Endothelial cell of umbilical vein (primary cell): ENCODE results near the gene PPM1D. TPM values are rescaled to one million over a fixed set of nuclear protein-coding genes. Genes with fewer than 3 reads are reported as not detected.

ENCODE experiments used
- BruUV-seq: library from RNA; stranded (reverse); fragments of 400-500 nt; replicated peaks from 2 replicates; lab custom pipeline; 2021; lab: Mats Ljungman, UMichigan
- CTCF ChIA-PET: fragments of 300-600, 350-600 bp; sonication (Branson Sonifier 250); formaldehyde crosslinking; loops from one replicate; lab custom pipeline; 2021; ENCODE audit warnings: antibody characterized with exemption, inconsistent platforms; lab: Charles Lee
- POLR2A ChIA-PET: fragments of 300-600, 350-600 bp; sonication (Branson Sonifier 250); formaldehyde crosslinking; loops from one replicate; lab custom pipeline; 2021; ENCODE audit warnings: antibody characterized with exemption, inconsistent platforms; lab: Charles Lee
- DNase-seq: peaks from one replicate; pipeline ENCODE4 v3.0.0-alpha.2; 2011; ENCODE audit warnings: low read depth, low spot score
- FAIRE-seq: peaks from 2 replicates; lab custom pipeline; 2011; peaks lifted over from hg19 to GRCh38; lab: Jason Lieb, UNC
- H2AFZ ChIP-seq: 2 replicates; pipeline ENCODE4 v1.6.0; 2012; ENCODE audit warnings: low read depth, low read length, control low read depth, inconsistent platforms
- H3K27ac ChIP-seq: 2 replicates; pipeline ENCODE4 v1.5.1; 2011; ENCODE audit warnings: low read depth, mild to moderate bottlenecking, control low read depth, low read length, moderate library complexity; ENCODE audit not compliant: insufficient read depth
- H3K27me3 ChIP-seq, 2 experiments: 2 replicates each; pipeline versions ENCODE4 v1.6.0 to v1.6.1; 2011; ENCODE audit warnings: low read length in 2 of 2, mixed read lengths in 1 of 2; ENCODE audit not compliant: control insufficient read depth in 2 of 2, insufficient read depth in 2 of 2
- H3K36me3 ChIP-seq, 2 experiments: 2 replicates in 1 of 2; 3 replicates in 1 of 2; pipeline ENCODE4 v1.5.1; 2011; ENCODE audit warnings: low read length in 2 of 2, mild to moderate bottlenecking in 1 of 2, moderate library complexity in 1 of 2; ENCODE audit not compliant: control insufficient read depth in 2 of 2, insufficient read depth in 2 of 2; ENCODE audit errors: extremely low read depth in 1 of 2
- H3K4me1 ChIP-seq: 3 replicates; pipeline ENCODE4 v1.5.1; 2011; ENCODE audit warnings: mild to moderate bottlenecking, low read length; ENCODE audit not compliant: control insufficient read depth, insufficient read depth; ENCODE audit errors: extremely low read depth
- H3K4me2 ChIP-seq: 2 replicates; pipeline ENCODE4 v1.6.1; 2011; ENCODE audit warnings: low read length, control low read depth, mixed read lengths; ENCODE audit not compliant: insufficient read depth
- H3K4me3 ChIP-seq, 3 experiments: fragments of 200-600 bp in 1 of 3; sonication (generic), shearing (Covaris generic) in 1 of 3; replicated peaks in 1 of 3; 2 replicates each; pipeline ENCODE4 v1.5.1; 2011 to 2016; ENCODE audit warnings: control low read depth in 3 of 3, low read length in 3 of 3, mild to moderate bottlenecking in 2 of 3, inconsistent platforms in 1 of 3, low read depth in 1 of 3, moderate library complexity in 1 of 3; ENCODE audit not compliant: insufficient read depth in 1 of 3
- H3K79me2 ChIP-seq: 2 replicates; pipeline ENCODE4 v1.6.0; 2012; ENCODE audit warnings: low read length, inconsistent platforms; ENCODE audit not compliant: control insufficient read depth, insufficient read depth
- H3K9ac ChIP-seq: replicated peaks from 2 replicates; pipeline ENCODE3; 2011; ENCODE audit warnings: low read length, control low read depth; ENCODE audit not compliant: insufficient read depth; ENCODE audit errors: extremely low read depth
- H3K9me1 ChIP-seq: replicated peaks from 3 replicates; pipeline ENCODE4 v1.6.0; 2011; ENCODE audit warnings: mild to moderate bottlenecking, low read length; ENCODE audit not compliant: control insufficient read depth, insufficient read depth; ENCODE audit errors: extremely low read depth
- H3K9me3 ChIP-seq: replicated peaks from 2 replicates; pipeline ENCODE4 v1.5.1; 2012; ENCODE audit warnings: low read length, inconsistent platforms; ENCODE audit not compliant: control insufficient read depth, insufficient read depth
- H4K20me1 ChIP-seq: replicated peaks from 2 replicates; pipeline ENCODE3; 2011; ENCODE audit warnings: mild to moderate bottlenecking, low read length; ENCODE audit not compliant: control insufficient read depth, insufficient read depth; ENCODE audit errors: extremely low read depth
- CTCF ChIP-seq, 2 donors: IDR thresholded peaks; 1 replicate in 1 of 2; 2 replicates in 1 of 2; pipeline ENCODE4 v1.5.1; 2011; ENCODE audit warnings: low read length in 2 of 2, mild to moderate bottlenecking in 2 of 2, moderate library complexity in 2 of 2, control low read depth in 1 of 2, inconsistent platforms in 1 of 2, low read depth in 1 of 2; ENCODE audit not compliant: insufficient read depth in 1 of 2; ENCODE audit errors: extremely low read depth in 1 of 2
- EZH2 ChIP-seq: IDR thresholded peaks from 2 replicates; pipeline ENCODE4 v1.6.1; 2012; ENCODE audit warnings: borderline replicate concordance, low read depth, mild to moderate bottlenecking, moderate library complexity, low read length, inconsistent platforms; ENCODE audit not compliant: severe bottlenecking
- FOS ChIP-seq: IDR thresholded peaks from 2 replicates; pipeline ENCODE4 v1.6.1; 2011; ENCODE audit warnings: mild to moderate bottlenecking, low read length, moderate library complexity, borderline replicate concordance; ENCODE audit not compliant: insufficient read depth
- GATA2 ChIP-seq: IDR thresholded peaks from 2 replicates; pipeline ENCODE4 v1.7.0; 2011; ENCODE audit warnings: low read depth, mild to moderate bottlenecking, moderate library complexity, mixed read lengths, low read length; ENCODE audit not compliant: insufficient read length, insufficient read depth
- JUN ChIP-seq: IDR thresholded peaks from 2 replicates; pipeline ENCODE4 v1.6.1; 2011; ENCODE audit warnings: borderline replicate concordance, low read depth; ENCODE audit not compliant: insufficient read length, insufficient read depth
- MAX ChIP-seq: IDR thresholded peaks from 2 replicates; pipeline ENCODE4 v1.6.1; 2011; ENCODE audit not compliant: insufficient read depth, insufficient read length
- MYC ChIP-seq: IDR thresholded peaks from one replicate; pipeline ENCODE4 v1.6.1; 2011; ENCODE audit warnings: mild to moderate bottlenecking, low read depth, low read length
- POLR2A ChIP-seq: IDR thresholded peaks from 2 replicates; pipeline ENCODE4 v1.6.1; 2012; ENCODE audit warnings: low read depth, mild to moderate bottlenecking, control low read depth, low read length
- POLR2AphosphoS5 ChIP-seq: IDR thresholded peaks from 2 replicates; pipeline ENCODE4 v1.6.1; 2012; ENCODE audit warnings: low read depth, mild to moderate bottlenecking, control low read depth, low read length, moderate library complexity; ENCODE audit not compliant: insufficient read depth
- dilution Hi-C: fragments of 300-500 bp; cut with MboI; formaldehyde crosslinking; loops from one replicate; pipeline ENCODE4 v1.15.0; 2019; ENCODE audit warnings: low sequenced_read_pairs; ENCODE audit not compliant: extremely low pct_ligation_motif_present
- intact Hi-C: fragments of 100-400 bp; cut with micrococcal nuclease; formaldehyde crosslinking; loops from one replicate; pipeline ENCODE4 v1.10.0; 2022
- polyA plus RNA-seq, 4 experiments: library from polyadenylated mRNA; depleted of rRNA in 3 of 4; stranded (reverse) in 3 of 4; unstranded in 1 of 4; fragments of >200 nt; gene quantifications; 2 replicates each; pipeline versions ENCODE4 v1.2.1 to v1.2.3, GENCODE V29; 2011 to 2012; ENCODE audit warnings: missing spikeins in 1 of 4
- total RNA-seq: library from RNA; stranded (reverse); gene quantifications from 2 replicates; pipeline ENCODE4 v1.2.3, GENCODE V29; 2021

PPM1D gene
- total and polyA plus RNA-seq, 2 donors (not counting 3 experiments of a cell fraction or from before 2014, with no cell fraction given), result 7.9 to 19.0 TPM

GRCh38 chr17:60615108-60615507 lies 15.1 kb downstream of the PPM1D start:
- no peaks in the 10 kb centered on the region for H3K36me3 ChIP-seq
- DNase-seq, result no peak
- peaks cover 91% of the 10 kb centered on the region for H3K79me2 ChIP-seq
- FAIRE-seq, result no peak
- ChIA-PET POLR2A (no interaction called here), CTCF (interaction anchor here (2.1 kb wide), 1 partner anchor 42 kb away, joined by 5 read pairs; no protein-coding TSS in a partner anchor)
- TF ChIP-seq MYC (no peak), MAX (no peak), FOS (no peak), POLR2AphosphoS5 (no peak), EZH2 (no peak), GATA2 (no peak), POLR2A (no peak), JUN (no peak), CTCF (IDR thresholded peaks at IDR 0.05; ENCODE audit: extremely low read depth in 1 of 2, insufficient read depth in 1 of 2, low read depth in 1 of 2, low read length in 2 of 2) (no peak)
- H3K4me3 ChIP-seq, result no peak overlapping the region
- dilution Hi-C loops, result no loop called here
- BruUV-seq, result no TSS peak
- H3K4me2 ChIP-seq, result no peak overlapping the region
- no peaks in the 10 kb centered on the region for H3K9me1 ChIP-seq
- H3K27me3 ChIP-seq, result no peaks in the 10 kb centered on the region
- H2AFZ ChIP-seq, result no peak overlapping the region
- H3K9ac ChIP-seq, result no peak overlapping the region
- H3K9me3 ChIP-seq, result no peaks in the 10 kb centered on the region
- no peaks in the 10 kb centered on the region for H4K20me1 ChIP-seq
- no peak overlapping the region for H3K27ac ChIP-seq
- H3K4me1 ChIP-seq, result peaks cover 6% of the 10 kb centered on the region
- intact Hi-C loops, result no loop called here
